22Rv1 (cell line): Measurements from ENCODE around the gene GALNT12.

Source experiments
- ZFX ChIP-seq: fragments of 450-650 bp; IDR thresholded peaks from 2 replicates; pipeline ENCODE4 v1.6.1; 2017; ENCODE audit warnings: antibody characterized with exemption, borderline replicate concordance
- TF ChIP-seq, protein P1 (sequence below): fragments of 450-650 bp; IDR thresholded peaks from 2 replicates; pipeline ENCODE4 v1.5.1; 2017; ENCODE audit warnings: mild to moderate bottlenecking

DNA sequence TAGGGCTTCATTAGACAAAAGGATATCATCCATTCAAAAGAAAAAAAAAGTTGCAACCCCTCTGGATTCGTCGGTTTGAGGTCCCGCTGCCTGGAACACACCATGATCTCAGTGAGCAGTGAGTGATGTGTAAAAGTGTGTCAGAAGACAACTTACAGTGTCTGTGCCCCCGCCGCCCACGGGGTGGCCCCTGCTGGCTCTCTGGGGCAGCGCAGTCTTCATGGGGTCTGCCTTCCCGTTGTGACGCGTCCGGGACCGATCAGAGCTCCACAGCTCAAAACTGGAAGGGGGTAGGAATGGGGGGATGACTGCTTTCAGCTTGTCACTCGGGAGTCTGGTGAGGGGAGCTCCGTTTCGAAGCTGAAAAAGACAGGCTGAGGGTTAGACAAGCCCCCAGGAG lies 33.7 kb upstream of the GALNT12 start:
- TF ChIP-seq, protein P1, sequence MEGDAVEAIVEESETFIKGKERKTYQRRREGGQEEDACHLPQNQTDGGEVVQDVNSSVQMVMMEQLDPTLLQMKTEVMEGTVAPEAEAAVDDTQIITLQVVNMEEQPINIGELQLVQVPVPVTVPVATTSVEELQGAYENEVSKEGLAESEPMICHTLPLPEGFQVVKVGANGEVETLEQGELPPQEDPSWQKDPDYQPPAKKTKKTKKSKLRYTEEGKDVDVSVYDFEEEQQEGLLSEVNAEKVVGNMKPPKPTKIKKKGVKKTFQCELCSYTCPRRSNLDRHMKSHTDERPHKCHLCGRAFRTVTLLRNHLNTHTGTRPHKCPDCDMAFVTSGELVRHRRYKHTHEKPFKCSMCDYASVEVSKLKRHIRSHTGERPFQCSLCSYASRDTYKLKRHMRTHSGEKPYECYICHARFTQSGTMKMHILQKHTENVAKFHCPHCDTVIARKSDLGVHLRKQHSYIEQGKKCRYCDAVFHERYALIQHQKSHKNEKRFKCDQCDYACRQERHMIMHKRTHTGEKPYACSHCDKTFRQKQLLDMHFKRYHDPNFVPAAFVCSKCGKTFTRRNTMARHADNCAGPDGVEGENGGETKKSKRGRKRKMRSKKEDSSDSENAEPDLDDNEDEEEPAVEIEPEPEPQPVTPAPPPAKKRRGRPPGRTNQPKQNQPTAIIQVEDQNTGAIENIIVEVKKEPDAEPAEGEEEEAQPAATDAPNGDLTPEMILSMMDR = no peak
- TF ChIP-seq ZFX = no peak
